Stomach (tissue), 9 donors: ENCODE data around the gene AFAP1. TPM values are rescaled to one million over a fixed set of nuclear protein-coding genes. Genes with fewer than 3 reads are reported as not detected.
A peak's percentile ranks its signal among the peaks of the same experiment; 100 is the strongest.

Experiments used
- DNase-seq, 2 donors: peaks; one replicate each; pipeline versions ENCODE4 v3.0.0 to v3.0.0-alpha.2; 2013 to 2019
- H3K27ac ChIP-seq, 5 donors: fragments of 200-600 bp in 4 of 5; sonication (generic) in 4 of 5; one replicate each; pipeline ENCODE4 v1.5.1; 2013 to 2019; ENCODE audit warnings: mild to moderate bottlenecking in 1 of 5, moderate library complexity in 1 of 5
- H3K27me3 ChIP-seq, 3 donors: fragments of 200-600 bp; sonication (generic); one replicate each; pipeline ENCODE4 v1.5.1; 2017 to 2019; ENCODE audit warnings: mixed run types in 1 of 3
- H3K36me3 ChIP-seq, 4 donors: fragments of 200-600 bp; sonication (generic); 1 replicate in 3 of 4; 2 replicates in 1 of 4; pipeline ENCODE4 v1.5.1; 2016 to 2019
- H3K4me1 ChIP-seq, 4 donors: fragments of 200-600 bp; sonication (generic); one replicate each; pipeline ENCODE4 v1.5.1; 2016 to 2019
- H3K4me3 ChIP-seq, 4 donors: fragments of 200-600 bp; sonication (generic) in 3 of 4; one replicate each; pipeline ENCODE4 v1.5.1; 2016 to 2019; ENCODE audit warnings: mild to moderate bottlenecking in 1 of 4
- H3K9me3 ChIP-seq, 4 donors: fragments of 200-600 bp; sonication (generic); one replicate each; pipeline ENCODE4 v1.5.1; 2016 to 2019
- CTCF ChIP-seq, 7 experiments: fragments of 450-650 bp in 4 of 7; fragments of 200-600 bp in 3 of 7; sonication (generic) in 3 of 7; IDR thresholded peaks; one replicate each; pipeline ENCODE4 v1.5.1; 2016 to 2019; ENCODE audit warnings: antibody characterized with exemption in 7 of 7, control low read depth in 2 of 7, mild to moderate bottlenecking in 1 of 7
- EP300 ChIP-seq: sonication (generic); formaldehyde crosslinking; IDR thresholded peaks from one replicate; pipeline ENCODE4 v1.6.1; 2017; ENCODE audit warnings: antibody characterized with exemption
- POLR2A ChIP-seq, 4 donors: fragments of 450-650 bp; IDR thresholded peaks; one replicate each; pipeline ENCODE4 v1.6.1; 2016; ENCODE audit warnings: antibody characterized with exemption in 4 of 4, control low read depth in 2 of 4, mild to moderate bottlenecking in 1 of 4, moderate library complexity in 1 of 4
- POLR2AphosphoS5 ChIP-seq, 3 donors: sonication (generic); formaldehyde crosslinking; IDR thresholded peaks; one replicate each; pipeline ENCODE4 v1.6.1; 2016; ENCODE audit warnings: antibody characterized with exemption in 3 of 3
- WGBS, 5 donors: extraction: QIAGEN DNeasy Blood & Tissue Kit in 3 of 5; methylation state at CpG; one replicate each; pipeline versions ENCODE4 v1.1.5 to v1.1.7; 2013 to 2018; 5-methylcytosine and 5-hydroxymethylcytosine counted together
- intact Hi-C: fragments of 100-400 bp; cut with DNase I; formaldehyde crosslinking; loops from one replicate; pipeline ENCODE4 v1.15.1; 2023; ENCODE audit warnings: low total_unique reads
- polyA plus RNA-seq, 3 donors: library from polyadenylated mRNA; stranded (reverse); fragments of 200-250 nt; gene quantifications; one replicate each; pipeline ENCODE4 v1.2.3, GENCODE V29; 2013
- total RNA-seq, 5 donors: library from RNA; depleted of rRNA; stranded (reverse); fragments of >200 nt; gene quantifications; one replicate each; pipeline versions ENCODE4 v1.1.0 to v1.2.3, GENCODE V29; 2014 to 2016
- donor health status: healthy with polysubstance abuse.
- donor health status: Bipolar disorder and iron deficiency.
- donor health status: healthy.

Gene AFAP1
- total and polyA plus RNA-seq, 8 donors = 4.1 to 88.9 (median 12.8) TPM

DNA sequence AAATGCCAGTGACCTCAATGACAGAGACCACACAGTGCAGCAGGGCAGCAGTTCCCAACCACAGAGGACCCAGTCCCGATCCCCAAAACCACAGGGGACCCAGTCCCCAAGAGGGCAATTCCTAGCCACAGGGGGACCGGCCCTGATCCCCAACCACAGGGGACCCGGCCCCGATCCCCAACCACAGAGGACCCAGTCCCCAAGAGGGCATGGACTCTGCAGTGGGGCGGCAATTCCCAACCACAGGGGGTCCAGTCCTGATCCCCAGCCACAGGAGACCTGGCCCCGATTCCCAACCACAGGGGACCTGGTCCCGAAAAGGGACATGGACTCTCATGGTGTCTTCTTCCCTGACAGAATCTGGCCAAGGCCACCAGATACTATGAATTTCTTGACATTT is 136.3 kb downstream of the AFAP1 start:
- TF ChIP-seq POLR2A (IDR thresholded peaks at IDR 0.05) (no peak), EP300 (no peak), POLR2AphosphoS5 (IDR thresholded peaks at IDR 0.05) (no peak)
- WGBS, 5 donors = 93 to 99% (median 95%) methylated on average over 7 of the region's 7 CpGs
- no peaks in the 10 kb centered on the region for H3K27me3 ChIP-seq
- H3K4me3 ChIP-seq = no peak overlapping the region
- H3K9me3 ChIP-seq = no peaks in the 10 kb centered on the region
- peak overlapping the region in 2 of 5 donors; percentile 1 to 60 for H3K27ac ChIP-seq
- H3K4me1 ChIP-seq = peaks cover 30 to 48% (median 39%) of the 10 kb centered on the region in 4 donors
- peaks cover 17 to 35% (median 28%) of the 10 kb centered on the region in 4 donors for H3K36me3 ChIP-seq
- DNase-seq = no peak
- intact Hi-C loops = loop anchor here (5.0 kb wide), 2 partner anchors 36 to 184 kb away; no protein-coding TSS in a partner anchor

GRCh38 chr4:7802093-7802726 is 137.5 kb downstream of the AFAP1 start:
- intact Hi-C loops = loop anchor here (5.0 kb wide), 2 partner anchors 35 to 185 kb away; no protein-coding TSS in a partner anchor
- H3K27ac ChIP-seq = peak overlapping the region in 1 of 5 donors; percentile 29
- H3K27me3 ChIP-seq = no peaks in the 10 kb centered on the region
- H3K36me3 ChIP-seq = peaks cover 22 to 40% (median 39%) of the 10 kb centered on the region in 4 donors
- 32 to 34% (median 33%) methylated on average over 6 of the region's 6 CpGs for WGBS, 5 donors
- TF ChIP-seq POLR2AphosphoS5 (IDR thresholded peaks at IDR 0.05) (peak in 1 of 3 donors; percentile 32), POLR2A (IDR thresholded peaks at IDR 0.05) (no peak), CTCF (IDR thresholded peaks at IDR 0.05) (peak in 5 of 7 experiments; percentile 80 to 84 (median 83))
- DNase-seq = peak; percentile 82 to 94
- no peak overlapping the region for H3K4me3 ChIP-seq
- no peaks in the 10 kb centered on the region for H3K9me3 ChIP-seq
- peaks cover 28 to 36% (median 32%) of the 10 kb centered on the region in 4 donors for H3K4me1 ChIP-seq

GRCh38 chr4:7801641-7802040 is 138.0 kb downstream of the AFAP1 start:
- H3K27me3 ChIP-seq = no peaks in the 10 kb centered on the region
- H3K36me3 ChIP-seq = peaks cover 22 to 43% (median 42%) of the 10 kb centered on the region in 4 donors
- TF ChIP-seq CTCF (IDR thresholded peaks at IDR 0.05) (no peak), POLR2AphosphoS5 (IDR thresholded peaks at IDR 0.05) (no peak), EP300 (no peak), POLR2A (IDR thresholded peaks at IDR 0.05) (no peak)
- WGBS, 5 donors = 11 to 55% (median 38%) methylated on average over 1 of the region's 1 CpG
- no peaks in the 10 kb centered on the region for H3K9me3 ChIP-seq
- DNase-seq = no peak
- intact Hi-C loops = loop anchor here (5.0 kb wide), 2 partner anchors 34 to 186 kb away; no protein-coding TSS in a partner anchor
- peaks cover 22 to 30% (median 26%) of the 10 kb centered on the region in 4 donors for H3K4me1 ChIP-seq
- H3K4me3 ChIP-seq = no peak overlapping the region
- peak overlapping the region in 1 of 5 donors; percentile 29 for H3K27ac ChIP-seq

GRCh38 chr4:7801001-7801400 is 138.7 kb downstream of the AFAP1 start:
- no peak for TF ChIP-seq POLR2AphosphoS5 (IDR thresholded peaks at IDR 0.05)
- no peak for TF ChIP-seq EP300
- no peak for TF ChIP-seq CTCF (IDR thresholded peaks at IDR 0.05)
- TF ChIP-seq POLR2A (IDR thresholded peaks at IDR 0.05) = no peak
- WGBS, 5 donors = 93 to 96% (median 95%) methylated on average over 10 of the region's 10 CpGs
- H3K27me3 ChIP-seq = no peaks in the 10 kb centered on the region
- no peaks in the 10 kb centered on the region for H3K9me3 ChIP-seq
- peak overlapping the region in 1 of 5 donors; percentile 20 for H3K27ac ChIP-seq
- no peak overlapping the region for H3K4me3 ChIP-seq
- intact Hi-C loops = loop anchor here (5.0 kb wide), 2 partner anchors 34 to 186 kb away; no protein-coding TSS in a partner anchor
- no peak for DNase-seq
- peaks cover 16 to 24% (median 20%) of the 10 kb centered on the region in 4 donors for H3K4me1 ChIP-seq
- peaks cover 22 to 45% (median 42%) of the 10 kb centered on the region in 4 donors for H3K36me3 ChIP-seq
